H1 (cell line): ENCODE results near the gene FCRL5. TPM values are rescaled to one million over a fixed set of nuclear protein-coding genes. Genes with fewer than 3 reads are reported as not detected.

Experiments used
- CTCF ChIP-seq, 3 experiments: IDR thresholded peaks; 1 replicate in 2 of 3; 2 replicates in 1 of 3; pipeline versions ENCODE4 v1.5.1 to v1.6.1; 2011; ENCODE audit warnings: low read length in 3 of 3, mild to moderate bottlenecking in 3 of 3, inconsistent platforms in 2 of 3, low read depth in 1 of 3, moderate library complexity in 1 of 3; ENCODE audit not compliant: insufficient read depth in 1 of 3; ENCODE audit errors: control extremely low read depth in 1 of 3
- EZH2 ChIP-seq: fragments of 200-600 bp; sonication (generic); IDR thresholded peaks from 2 replicates; pipeline ENCODE4 v1.7.1; 2012; ENCODE audit warnings: low read depth, mild to moderate bottlenecking, moderate library complexity, low read length, inconsistent platforms; ENCODE audit not compliant: severe bottlenecking
- FOSL1 ChIP-seq: IDR thresholded peaks from 2 replicates; pipeline ENCODE4 v1.6.1; 2011; ENCODE audit warnings: mild to moderate bottlenecking, low read depth, low read length, moderate library complexity; ENCODE audit not compliant: insufficient read depth
- GTF2F1 ChIP-seq: IDR thresholded peaks from 2 replicates; pipeline ENCODE4 v1.6.1; 2012; ENCODE audit warnings: low read depth, low read length, improper control_type of control experiment, borderline replicate concordance
- NANOG ChIP-seq: IDR thresholded peaks from 2 replicates; pipeline ENCODE4 v1.6.1; 2011; ENCODE audit warnings: low read length, low read depth, mild to moderate bottlenecking, inconsistent platforms; ENCODE audit not compliant: insufficient read depth, poor library complexity, severe bottlenecking
- RBBP5 ChIP-seq: IDR thresholded peaks from 2 replicates; pipeline ENCODE4 v1.7.1; 2012; ENCODE audit warnings: low read depth, mild to moderate bottlenecking, inconsistent platforms, low read length, moderate library complexity, borderline replicate concordance
- SAP30 ChIP-seq: fragments of 300-600 bp; sonication (generic); IDR thresholded peaks from 2 replicates; pipeline ENCODE4 v1.7.1; 2012; ENCODE audit warnings: low read length, moderate library complexity, mild to moderate bottlenecking, inconsistent platforms; ENCODE audit not compliant: insufficient read depth, insufficient replicate concordance
- SIN3A ChIP-seq, 2 experiments: IDR thresholded peaks in 1 of 2; conservative IDR thresholded peaks in 1 of 2; 2 replicates each; pipeline ENCODE4 v1.6.1; 2011 to 2012; ENCODE audit warnings: low read length in 2 of 2, improper control_type of control experiment in 1 of 2, low read depth in 1 of 2, mild to moderate bottlenecking in 1 of 2
- TAF1 ChIP-seq: IDR thresholded peaks from 2 replicates; pipeline ENCODE4 v1.6.1; 2011; ENCODE audit warnings: mild to moderate bottlenecking, low read depth, low read length
- polyA plus RNA-seq, 7 experiments: library from polyadenylated mRNA; depleted of rRNA in 3 of 7; stranded (reverse) in 5 of 7; unstranded in 2 of 7; fragments of >200 nt in 5 of 7; fragments of 200-250 nt in 2 of 7; gene quantifications; 1 replicate in 5 of 7; 2 replicates in 1 of 7; 4 replicates in 1 of 7; pipeline versions ENCODE4 v1.2.1 to v1.2.3, GENCODE V29; 2011 to 2013; ENCODE audit warnings: missing spikeins in 2 of 7, mixed read lengths in 2 of 7
- total RNA-seq: library from RNA; stranded (reverse); fragmentation: NEBNext Ultra II Directional; extraction: Animal tissue kit (Norgen Biotek cat#: 25700); gene quantifications from 2 replicates; pipeline ENCODE4 v1.2.1, GENCODE V29; 2021

FCRL5 gene
- total and polyA plus RNA-seq, 2 of the 8 experiments (the other 6 are each of a cell fraction or from before 2014, with no cell fraction given), result 1.0 to 2.6 TPM

DNA sequence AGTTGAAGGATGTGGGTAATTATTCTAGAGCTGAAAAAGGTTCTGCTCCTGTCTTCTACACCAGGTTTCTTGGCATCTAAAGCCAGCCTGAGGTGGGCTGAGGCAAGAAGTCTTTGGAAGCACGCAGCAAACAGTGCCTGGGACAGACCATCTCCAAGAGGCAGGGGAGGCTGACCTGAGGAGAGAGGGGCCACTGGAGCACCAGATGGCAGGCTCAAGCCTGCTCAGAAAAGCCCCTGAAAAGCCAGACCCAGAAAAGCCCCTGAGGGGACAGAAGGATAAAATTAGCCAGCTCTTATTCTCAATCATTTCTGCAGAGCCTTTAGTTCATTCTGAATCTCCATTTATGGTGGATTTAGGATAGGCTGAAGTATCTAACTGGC, 28.5 kb upstream of the FCRL5 start (continued):
- TF ChIP-seq GTF2F1, result no peak
- no peak for TF ChIP-seq NANOG
- no peak for TF ChIP-seq CTCF (IDR thresholded peaks at IDR 0.05; ENCODE audit: control extremely low read depth in 1 of 3, insufficient read depth in 1 of 3, low read depth in 1 of 3, low read length in 3 of 3)
- TF ChIP-seq EZH2, result no peak
- TF ChIP-seq FOSL1, result no peak
- no peak for TF ChIP-seq SIN3A (conservative IDR thresholded peaks at IDR 0.05 in 1 of 2, IDR thresholded peaks at IDR 0.05 in 1 of 2; ENCODE audit: low read depth in 1 of 2, low read length in 2 of 2)
- no peak for TF ChIP-seq RBBP5
- no peak for TF ChIP-seq TAF1
- no peak for TF ChIP-seq SAP30
